ENCODE data around the gene LRRC73.

The LRRC73 gene

GRCh38 chr6:43509142-43509983, 783 bp downstream of the LRRC73 start:
- H3K4me3 ChIP-seq (replicated peaks in 1 of 2; ENCODE audit: low read depth in 2 of 2, low read length in 2 of 2), result peak overlapping the region; percentile 40 to 60
- no peak for TF ChIP-seq CTCF (IDR thresholded peaks at IDR 0.05; ENCODE audit: low read depth, low read length)
- no peak for DNase-seq (ENCODE audit: low read depth in 2 of 2)

GRCh38 chr6:43508481-43509141, 1.5 kb downstream of the LRRC73 start:
- DNase-seq (ENCODE audit: low read depth in 2 of 2), result no peak
- TF ChIP-seq CTCF (IDR thresholded peaks at IDR 0.05; ENCODE audit: low read depth, low read length), result no peak
- no peak overlapping the region for H3K4me3 ChIP-seq (replicated peaks in 1 of 2; ENCODE audit: low read depth in 2 of 2, low read length in 2 of 2)

- no peak overlapping the region for H3K4me3 ChIP-seq (replicated peaks in 1 of 2; ENCODE audit: low read depth in 2 of 2, low read length in 2 of 2)
- DNase-seq (ENCODE audit: low read depth in 2 of 2), result peak; percentile 88 to 91
- peak; percentile 92 for TF ChIP-seq CTCF (IDR thresholded peaks at IDR 0.05; ENCODE audit: low read depth, low read length)
Measured at GRCh38 chr6:43506667-43507471, 3.3 kb downstream of the LRRC73 start.

GRCh38 chr6:43506171-43506570, 4.0 kb downstream of the LRRC73 start:
- no peak overlapping the region for H3K4me3 ChIP-seq (replicated peaks in 1 of 2; ENCODE audit: low read depth in 2 of 2, low read length in 2 of 2)
- no peak for DNase-seq (ENCODE audit: low read depth in 2 of 2)
- no peak for TF ChIP-seq CTCF (IDR thresholded peaks at IDR 0.05; ENCODE audit: low read depth, low read length)

GRCh38 chr6:43505718-43506117, 4.4 kb downstream of the LRRC73 start:
- H3K4me3 ChIP-seq (replicated peaks in 1 of 2; ENCODE audit: low read depth in 2 of 2, low read length in 2 of 2), result no peak overlapping the region
- DNase-seq (ENCODE audit: low read depth in 2 of 2), result no peak
- TF ChIP-seq CTCF (IDR thresholded peaks at IDR 0.05; ENCODE audit: low read depth, low read length), result no peak

GRCh38 chr6:43504756-43505593, 5.2 kb downstream of the LRRC73 start:
- DNase-seq (ENCODE audit: low read depth in 2 of 2), result no peak
- no peak overlapping the region for H3K4me3 ChIP-seq (replicated peaks in 1 of 2; ENCODE audit: low read depth in 2 of 2, low read length in 2 of 2)
- TF ChIP-seq CTCF (IDR thresholded peaks at IDR 0.05; ENCODE audit: low read depth, low read length), result no peak
